Stimulated activated naive CD8-positive, alpha-beta T cell treated with anti-CD3 and anti-CD28 coated beads, Interleukin-15, Interleukin-2, amounts not matched to agents 100 U/mL and 50 U/mL, for 24 hours (primary cell): Measurements from ENCODE around the gene GRIK1.

Source experiments
- ATAC-seq: fragments of 150-1000 bp; cut with Tn5 transposase; one replicate; pipeline ENCODE4 v1.10.0; 2021
- DNase-seq: peaks from one replicate; pipeline ENCODE4 v3.0.0; 2021

GRIK1 gene

GRCh38 chr21:29526545-29526944, 413.3 kb downstream of the GRIK1 start:
- ATAC-seq (no peak), DNase-seq (no peak)

DNA sequence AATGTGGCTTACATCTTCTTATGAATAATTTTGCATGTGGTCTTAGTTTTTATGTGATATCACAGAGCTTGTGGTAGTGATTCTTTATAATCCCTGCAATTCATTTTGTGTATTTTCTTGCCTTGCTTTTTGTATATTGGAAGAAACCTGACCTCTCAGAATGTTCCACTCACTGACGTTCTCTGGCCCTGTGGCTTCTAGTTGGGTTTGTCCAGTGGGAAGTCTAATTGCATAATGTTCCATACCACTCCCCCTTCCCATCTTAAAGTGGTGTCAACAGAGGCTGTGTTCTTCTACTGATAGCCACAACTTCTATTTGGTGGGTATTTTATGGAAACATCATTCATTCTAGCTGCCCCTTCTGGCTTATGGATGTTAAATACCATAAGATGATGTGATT, 415.7 kb downstream of the GRIK1 start:
- DNase-seq (no peak), ATAC-seq (no peak)

DNA sequence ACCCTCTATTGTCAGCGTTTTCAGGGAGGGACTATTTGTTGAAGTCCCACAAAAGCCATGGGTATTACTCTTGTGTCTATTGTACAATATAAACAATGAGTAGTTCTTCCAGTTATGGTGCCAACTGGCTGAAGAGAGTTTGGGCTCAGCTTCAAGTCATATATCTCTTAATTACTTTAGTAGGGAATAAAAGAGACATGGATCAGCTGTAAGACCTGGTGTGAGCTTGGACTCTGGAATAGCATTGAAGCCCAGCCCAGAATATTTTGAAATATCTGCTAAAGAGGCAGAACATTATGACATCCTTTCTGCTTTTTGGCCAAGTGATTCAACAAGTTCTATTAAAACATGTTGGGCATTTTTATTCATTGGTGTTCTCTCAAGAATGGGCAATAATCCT, 416.1 kb downstream of the GRIK1 start:
- ATAC-seq (no peak), DNase-seq (no peak)

DNA sequence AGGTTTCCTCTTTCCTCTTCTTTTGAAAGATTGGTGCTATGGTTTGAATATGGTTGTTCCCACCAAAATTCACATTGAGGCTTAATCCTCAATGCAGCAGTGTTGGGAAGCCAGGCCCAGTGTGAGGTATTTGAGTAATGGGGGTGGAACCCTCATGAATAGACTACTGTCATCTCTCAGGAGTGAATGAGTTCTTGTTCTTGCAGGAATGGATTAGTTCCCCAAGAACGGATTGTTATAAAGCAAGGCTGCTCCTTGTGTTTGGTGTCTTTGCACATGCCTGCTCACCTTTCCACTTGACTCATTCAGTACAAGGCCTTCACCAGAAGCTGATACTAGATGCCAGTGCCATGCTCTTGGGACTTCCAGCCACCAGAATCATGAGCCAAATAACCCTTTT, 417.9 kb downstream of the GRIK1 start:
- no peak for ATAC-seq
- no peak for DNase-seq

DNA sequence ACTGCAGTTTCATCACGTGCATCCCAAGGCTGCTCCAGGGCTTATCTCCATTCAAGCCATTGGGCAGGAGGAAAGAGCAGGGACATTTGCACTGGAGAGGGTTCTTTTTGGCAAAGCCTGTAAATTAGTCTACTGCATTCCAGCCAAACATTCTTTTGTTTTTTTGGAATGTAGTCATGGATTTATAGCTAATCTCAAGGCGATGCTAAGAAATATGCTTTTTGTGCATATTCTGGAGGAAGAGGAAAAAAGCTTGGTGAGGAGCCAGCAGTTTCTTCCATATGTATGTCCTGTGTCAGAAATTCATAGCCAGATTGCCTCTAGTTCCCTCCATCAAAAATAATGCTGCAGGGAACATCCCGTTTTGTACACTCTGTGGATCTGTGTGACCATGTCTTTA, 419.6 kb downstream of the GRIK1 start:
- ATAC-seq (no peak), DNase-seq (no peak)

GRCh38 chr21:29514652-29515247, 425.0 kb downstream of the GRIK1 start:
- DNase-seq, result no peak
- ATAC-seq, result no peak

DNA sequence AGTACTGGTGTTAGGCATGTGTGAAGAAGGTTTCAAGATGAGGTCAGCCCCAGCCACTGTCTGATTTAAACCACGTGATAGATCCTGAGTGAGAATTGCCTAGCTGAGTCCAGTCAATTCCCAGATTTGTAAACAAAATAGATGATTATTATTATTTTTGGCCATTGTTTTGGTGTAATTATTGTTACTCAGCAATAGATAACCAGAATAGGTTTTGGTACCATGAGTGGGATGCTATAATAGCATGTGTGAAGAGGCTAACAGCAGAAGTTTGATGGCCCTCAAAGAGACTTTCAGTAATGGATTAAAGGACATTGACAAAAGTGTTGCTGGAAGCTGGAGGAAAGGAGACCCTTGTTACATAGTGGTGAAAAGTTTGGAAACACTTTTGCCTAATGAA, 426.3 kb downstream of the GRIK1 start:
- ATAC-seq (no peak), DNase-seq (no peak)

- DNase-seq (no peak), ATAC-seq (no peak)
Observed at GRCh38 chr21:29511096-29511495, 428.7 kb downstream of the GRIK1 start.

- DNase-seq (no peak), ATAC-seq (no peak)
Observed at GRCh38 chr21:29509121-29509520, 430.7 kb downstream of the GRIK1 start.

DNA sequence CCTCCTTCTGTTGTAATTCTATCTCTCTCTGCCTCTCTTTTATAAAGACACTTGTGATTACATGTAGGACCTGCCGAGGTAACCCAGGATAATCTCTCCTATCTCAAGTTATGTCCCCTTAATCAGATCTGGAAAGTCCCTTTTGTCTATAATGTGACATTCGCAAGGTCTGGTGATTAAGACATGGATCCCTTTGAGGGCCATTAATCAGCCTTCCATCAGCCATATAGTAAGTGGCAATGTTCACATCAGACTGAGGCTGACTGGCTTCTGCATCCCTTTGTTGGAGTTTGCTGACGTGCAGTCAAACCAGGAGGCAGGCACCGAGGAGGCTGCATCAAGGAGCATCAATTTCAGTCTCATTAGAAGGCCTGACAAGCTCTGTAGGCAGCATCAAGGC, 431.5 kb downstream of the GRIK1 start:
- DNase-seq, result no peak
- ATAC-seq, result no peak

- ATAC-seq, result no peak
Observed at GRCh38 chr21:29506947-29507346, 432.8 kb downstream of the GRIK1 start.

GRCh38 chr21:29506214-29506613, 433.6 kb downstream of the GRIK1 start:
- ATAC-seq (no peak), DNase-seq (no peak)

More at GRCh38 chr21:29506947-29507346, 432.8 kb downstream of the GRIK1 start:
- DNase-seq, result no peak

- DNase-seq, result no peak
Observed at GRCh38 chr21:29504751-29505321, 435.0 kb downstream of the GRIK1 start.

DNA sequence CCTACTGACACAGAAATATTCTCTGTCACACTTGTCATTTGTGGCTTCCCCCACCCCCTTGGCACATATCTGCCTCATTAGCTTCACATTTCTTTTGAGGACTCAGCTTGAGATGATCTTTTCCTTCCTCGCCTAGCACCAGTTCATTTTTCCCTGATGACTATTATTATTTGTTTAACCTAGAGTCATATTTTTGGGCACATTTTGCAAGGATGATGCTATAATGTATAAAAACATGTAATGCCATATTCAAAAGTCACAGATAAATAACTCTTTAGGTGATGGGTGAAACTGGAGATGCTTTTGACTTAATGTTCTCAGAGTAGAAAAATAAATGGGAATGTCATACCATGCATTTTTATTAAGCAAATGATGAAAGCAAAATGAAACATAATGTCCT, 438.3 kb downstream of the GRIK1 start:
- DNase-seq (no peak), ATAC-seq (no peak)

More at GRCh38 chr21:29504751-29505321, 435.0 kb downstream of the GRIK1 start:
- ATAC-seq, result no peak

GRCh38 chr21:29499734-29500343, 440.0 kb downstream of the GRIK1 start:
- DNase-seq (no peak), ATAC-seq (no peak)

DNA sequence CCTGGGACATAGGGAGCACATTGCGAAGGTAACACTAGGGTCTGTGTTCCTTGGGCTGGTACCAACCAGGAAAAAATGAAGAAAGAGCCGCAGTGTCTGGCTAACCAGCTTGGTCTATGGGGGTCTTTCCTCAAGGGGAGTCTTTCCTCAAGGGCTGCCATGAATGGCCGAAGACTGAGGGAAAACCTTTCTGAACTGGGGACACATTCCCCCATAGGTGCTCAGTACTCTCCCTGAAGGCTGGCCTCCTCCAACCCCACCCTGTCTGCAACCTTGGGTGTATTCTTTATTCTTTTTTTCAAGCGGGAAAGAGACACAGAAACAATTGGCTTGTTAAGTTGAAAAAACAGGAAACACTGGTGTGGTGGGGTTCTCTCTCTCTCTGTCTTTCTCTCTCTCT, 440.6 kb downstream of the GRIK1 start:
- ATAC-seq (no peak), DNase-seq (no peak)

GRCh38 chr21:29496337-29496736, 443.5 kb downstream of the GRIK1 start:
- no peak for ATAC-seq
- no peak for DNase-seq

DNA sequence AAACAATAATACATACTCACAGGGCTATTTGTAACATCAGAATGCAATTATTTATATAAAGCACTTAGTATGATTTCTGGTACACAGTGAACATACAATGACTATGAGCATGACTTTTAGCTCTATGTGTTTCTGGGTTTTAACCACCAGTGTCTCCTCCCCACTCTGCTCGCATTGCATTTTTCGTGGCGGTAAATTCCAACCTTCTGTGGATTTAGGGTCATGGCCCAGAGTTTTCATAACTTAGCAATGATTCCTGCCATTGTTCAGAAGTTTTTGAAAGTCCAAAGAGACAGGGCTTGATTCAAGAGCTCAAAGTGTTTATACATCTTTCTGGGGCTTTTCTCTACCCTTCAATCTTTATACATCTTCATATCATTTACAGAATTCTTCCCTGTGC, 449.8 kb downstream of the GRIK1 start:
- no peak for ATAC-seq
- DNase-seq, result no peak

GRCh38 chr21:29487154-29487553, 452.6 kb downstream of the GRIK1 start:
- no peak for ATAC-seq

More at GRCh38 chr21:29487154-29487553, 452.6 kb downstream of the GRIK1 start:
- DNase-seq, result no peak
